Stimulated activated CD4-positive, alpha-beta T cell treated with anti-CD3 and anti-CD28 coated beads, Interleukin-1b, Interleukin-23, amount 100 ng/mL, for 4 hours (primary cell): ENCODE results near the gene ACE.

Experiments used
- DNase-seq, 2 donors: peaks; one replicate each; pipeline ENCODE4 v3.0.0-alpha.2; 2020; ENCODE audit warnings: low read depth in 2 of 2

ACE gene

GRCh38 chr17:63474586-63475460, 2.0 kb upstream of the ACE start:
- no peak for DNase-seq

GRCh38 chr17:63475491-63476412, 1.1 kb upstream of the ACE start:
- DNase-seq = no peak

- DNase-seq = no peak
Measured at GRCh38 chr17:63476459-63476853, 405 bp upstream of the ACE start.

GRCh38 chr17:63477480-63478440, 899 bp downstream of the ACE start:
- DNase-seq = no peak

- DNase-seq = peak; percentile 56 to 67
Measured at GRCh38 chr17:63478814-63479494, 2.1 kb downstream of the ACE start.

- DNase-seq = no peak
Measured at GRCh38 chr17:63479495-63480184, 2.8 kb downstream of the ACE start.

- no peak for DNase-seq
Measured at GRCh38 chr17:63480192-63480784, 3.4 kb downstream of the ACE start.

- no peak for DNase-seq
Measured at GRCh38 chr17:63480826-63481487, 4.1 kb downstream of the ACE start.

- no peak for DNase-seq
Measured at GRCh38 chr17:63481488-63481870, 4.6 kb downstream of the ACE start.

- no peak for DNase-seq
Measured at GRCh38 chr17:63482509-63482908, 5.6 kb downstream of the ACE start.

- no peak for DNase-seq
Measured at GRCh38 chr17:63483038-63483437, 6.2 kb downstream of the ACE start.

- no peak for DNase-seq
Measured at GRCh38 chr17:63483655-63484575, 7.1 kb downstream of the ACE start.

- no peak for DNase-seq
Measured at GRCh38 chr17:63486317-63487013, 9.6 kb downstream of the ACE start.

- no peak for DNase-seq
Measured at GRCh38 chr17:63487014-63487339, 10.1 kb downstream of the ACE start.

- DNase-seq = no peak
Measured at GRCh38 chr17:63488851-63489250, 12.0 kb downstream of the ACE start.

GRCh38 chr17:63489291-63489690, 12.4 kb downstream of the ACE start:
- DNase-seq = no peak

- no peak for DNase-seq
Measured at GRCh38 chr17:63490329-63490728, 13.5 kb downstream of the ACE start.

GRCh38 chr17:63490858-63491400, 14.1 kb downstream of the ACE start:
- no peak for DNase-seq
